ENCODE results near the gene KLHL22.
"Not testable (repeated sequence)": the region's sequence is repeated elsewhere in the genome, so short reads cannot be mapped to it uniquely, and the experiment has no call there.

Gene KLHL22

DNA sequence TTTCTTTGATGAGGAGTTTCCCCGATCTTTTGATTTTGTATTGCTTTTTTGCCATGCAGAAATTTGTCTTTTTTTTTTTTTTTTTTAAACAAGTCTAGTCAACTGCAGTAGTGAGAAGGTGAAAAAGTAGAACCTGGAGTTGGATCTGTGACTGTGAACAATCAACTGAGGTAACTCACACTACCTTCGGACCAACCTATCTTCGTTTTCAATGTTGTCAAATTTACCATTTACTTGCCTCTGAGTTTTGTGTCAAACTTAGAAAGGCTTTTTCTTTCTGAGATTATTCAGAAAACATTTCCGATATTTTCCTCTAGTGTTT, 20.5 kb downstream of the KLHL22 start:
- Histone ChIP-seq H3K4me1 (ENCODE audit: control insufficient read depth, low read length) (no peaks in the 10 kb centered on the region), H3K36me3 (ENCODE audit: control insufficient read depth, low read length) (no peaks in the 10 kb centered on the region), H3K4me2 (ENCODE audit: low read length) (no peak overlapping the region), H3K27me3 (ENCODE audit: control insufficient read depth, low read length) (no peaks in the 10 kb centered on the region), H3K79me2 (ENCODE audit: control insufficient read depth, low read length) (no peaks in the 10 kb centered on the region), H3K9me2 (replicated peaks; ENCODE audit: control insufficient read depth, low read length) (no peaks in the 10 kb centered on the region), H3K9me3 (ENCODE audit: control insufficient read depth, insufficient read depth, low read length) (no peaks in the 10 kb centered on the region), H4K20me1 (ENCODE audit: control insufficient read depth, insufficient read depth, low read depth, low read length) (no peaks in the 10 kb centered on the region), H3K4me3 (ENCODE audit: low read length) (no peak overlapping the region), H3F3A (ENCODE audit: control insufficient read depth, insufficient read depth) (no peaks in the 10 kb centered on the region), H3K27ac (ENCODE audit: low read depth, low read length) (no peak overlapping the region)
- TF ChIP-seq, protein P1, sequence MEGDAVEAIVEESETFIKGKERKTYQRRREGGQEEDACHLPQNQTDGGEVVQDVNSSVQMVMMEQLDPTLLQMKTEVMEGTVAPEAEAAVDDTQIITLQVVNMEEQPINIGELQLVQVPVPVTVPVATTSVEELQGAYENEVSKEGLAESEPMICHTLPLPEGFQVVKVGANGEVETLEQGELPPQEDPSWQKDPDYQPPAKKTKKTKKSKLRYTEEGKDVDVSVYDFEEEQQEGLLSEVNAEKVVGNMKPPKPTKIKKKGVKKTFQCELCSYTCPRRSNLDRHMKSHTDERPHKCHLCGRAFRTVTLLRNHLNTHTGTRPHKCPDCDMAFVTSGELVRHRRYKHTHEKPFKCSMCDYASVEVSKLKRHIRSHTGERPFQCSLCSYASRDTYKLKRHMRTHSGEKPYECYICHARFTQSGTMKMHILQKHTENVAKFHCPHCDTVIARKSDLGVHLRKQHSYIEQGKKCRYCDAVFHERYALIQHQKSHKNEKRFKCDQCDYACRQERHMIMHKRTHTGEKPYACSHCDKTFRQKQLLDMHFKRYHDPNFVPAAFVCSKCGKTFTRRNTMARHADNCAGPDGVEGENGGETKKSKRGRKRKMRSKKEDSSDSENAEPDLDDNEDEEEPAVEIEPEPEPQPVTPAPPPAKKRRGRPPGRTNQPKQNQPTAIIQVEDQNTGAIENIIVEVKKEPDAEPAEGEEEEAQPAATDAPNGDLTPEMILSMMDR (IDR thresholded peaks at IDR 0.05; ENCODE audit: low read depth, low read length, poor library complexity, severe bottlenecking), result no peak

DNA sequence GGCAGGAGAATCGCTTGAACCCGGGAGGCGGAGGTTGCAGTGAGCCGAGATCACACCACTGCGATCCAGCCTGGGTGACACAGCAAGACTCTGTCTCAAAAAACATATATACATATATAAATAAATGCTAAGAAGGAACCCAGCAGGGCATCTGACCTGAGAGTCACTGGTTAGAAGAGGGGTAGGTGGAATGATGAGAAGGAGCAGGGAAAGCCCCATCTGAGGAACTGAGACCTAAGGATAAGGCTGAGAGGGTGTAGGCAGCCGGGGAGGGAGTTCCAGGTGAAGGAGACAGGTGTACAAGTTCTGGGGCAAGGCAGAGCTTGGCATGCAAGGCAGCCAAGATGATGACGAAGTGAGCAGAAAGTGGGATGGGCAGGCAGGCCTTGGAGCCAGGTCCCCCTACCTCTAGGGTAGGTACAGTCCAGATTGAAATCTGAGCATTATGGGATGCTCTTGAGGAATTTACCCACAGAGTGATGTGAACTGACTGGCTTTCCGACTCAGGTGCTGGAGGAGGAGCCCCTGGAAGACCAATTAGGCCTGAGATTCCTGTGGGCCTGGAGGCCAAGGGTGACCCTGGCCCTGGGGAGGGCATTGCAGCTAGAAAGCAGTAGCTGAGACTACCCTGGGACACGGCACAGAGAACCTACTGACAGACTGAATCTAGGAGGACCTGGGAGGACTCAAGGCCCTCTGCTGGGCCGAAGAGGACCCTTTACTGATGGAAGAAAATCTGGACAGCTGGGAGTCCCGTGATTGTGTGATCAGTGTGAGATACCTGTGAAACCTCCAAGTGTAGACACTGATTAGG, 22.8 kb downstream of the KLHL22 start:
- Histone ChIP-seq H3K79me2 (ENCODE audit: control insufficient read depth, low read length) (no peaks in the 10 kb centered on the region), H3K27ac (ENCODE audit: low read depth, low read length) (no peak overlapping the region), H3K9me3 (ENCODE audit: control insufficient read depth, insufficient read depth, low read length) (no peaks in the 10 kb centered on the region), H3K4me1 (ENCODE audit: control insufficient read depth, low read length) (no peaks in the 10 kb centered on the region), H3F3A (ENCODE audit: control insufficient read depth, insufficient read depth) (no peaks in the 10 kb centered on the region), H4K20me1 (ENCODE audit: control insufficient read depth, insufficient read depth, low read depth, low read length) (no peaks in the 10 kb centered on the region), H3K4me2 (ENCODE audit: low read length) (no peak overlapping the region), H3K9me2 (replicated peaks; ENCODE audit: control insufficient read depth, low read length) (no peaks in the 10 kb centered on the region), H3K27me3 (ENCODE audit: control insufficient read depth, low read length) (no peaks in the 10 kb centered on the region), H3K4me3 (ENCODE audit: low read length) (no peak overlapping the region), H3K36me3 (ENCODE audit: control insufficient read depth, low read length) (no peaks in the 10 kb centered on the region)
- no peak for TF ChIP-seq EZH2phosphoT487 (IDR thresholded peaks at IDR 0.05; ENCODE audit: borderline replicate concordance, low read length)
- TF ChIP-seq, protein P1 (IDR thresholded peaks at IDR 0.05; ENCODE audit: low read depth, low read length, poor library complexity, severe bottlenecking), result no peak

DNA sequence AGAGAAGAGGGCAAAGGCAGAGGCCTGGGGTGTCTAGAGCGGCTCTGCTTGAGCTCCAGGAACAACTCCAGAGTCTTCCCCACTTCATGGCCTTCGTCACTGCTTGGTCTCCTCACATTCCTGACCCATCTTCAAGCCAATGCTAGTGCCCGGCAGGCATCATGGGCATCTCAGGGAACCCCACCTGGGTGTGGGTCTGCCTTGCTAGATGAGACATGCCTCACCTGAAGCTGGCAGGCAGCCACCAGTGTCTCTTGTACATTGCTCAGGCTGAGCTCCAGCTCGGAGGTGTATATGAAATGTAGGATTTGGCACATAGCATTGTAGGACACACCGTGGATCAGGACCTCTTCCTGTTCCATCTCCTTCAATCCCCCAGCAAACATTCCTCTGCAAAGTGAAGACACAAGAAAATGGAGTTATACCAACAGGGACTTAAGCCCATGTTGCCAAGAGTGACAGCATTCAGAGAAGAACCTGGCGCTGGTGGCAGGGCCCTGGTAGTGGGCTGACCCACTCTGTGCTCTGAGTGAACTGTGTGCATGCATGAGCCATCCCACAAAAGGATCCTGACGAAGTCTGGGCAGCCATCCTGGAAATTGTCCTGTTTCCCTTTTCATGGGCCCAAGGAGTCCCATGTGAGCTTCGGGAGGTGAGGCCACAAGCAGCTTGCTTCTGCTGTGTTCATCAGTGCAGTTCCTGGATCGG, 24.3 kb downstream of the KLHL22 start:
- Histone ChIP-seq H3K36me3 (ENCODE audit: control insufficient read depth, low read length) (no peaks in the 10 kb centered on the region), H3K9me2 (replicated peaks; ENCODE audit: control insufficient read depth, low read length) (no peaks in the 10 kb centered on the region), H3K27ac (ENCODE audit: low read depth, low read length) (no peak overlapping the region), H3K4me3 (ENCODE audit: low read length) (no peak overlapping the region), H3K27me3 (ENCODE audit: control insufficient read depth, low read length) (no peaks in the 10 kb centered on the region), H3K9me3 (ENCODE audit: control insufficient read depth, insufficient read depth, low read length) (no peaks in the 10 kb centered on the region), H4K20me1 (ENCODE audit: control insufficient read depth, insufficient read depth, low read depth, low read length) (no peaks in the 10 kb centered on the region), H3K4me2 (ENCODE audit: low read length) (no peak overlapping the region), H3K79me2 (ENCODE audit: control insufficient read depth, low read length) (no peaks in the 10 kb centered on the region), H3F3A (ENCODE audit: control insufficient read depth, insufficient read depth) (no peaks in the 10 kb centered on the region), H3K4me1 (ENCODE audit: control insufficient read depth, low read length) (no peaks in the 10 kb centered on the region)
- TF ChIP-seq, protein P1 (IDR thresholded peaks at IDR 0.05; ENCODE audit: low read depth, low read length, poor library complexity, severe bottlenecking), result no peak
- TF ChIP-seq EZH2phosphoT487 (IDR thresholded peaks at IDR 0.05; ENCODE audit: borderline replicate concordance, low read length), result no peak

DNA sequence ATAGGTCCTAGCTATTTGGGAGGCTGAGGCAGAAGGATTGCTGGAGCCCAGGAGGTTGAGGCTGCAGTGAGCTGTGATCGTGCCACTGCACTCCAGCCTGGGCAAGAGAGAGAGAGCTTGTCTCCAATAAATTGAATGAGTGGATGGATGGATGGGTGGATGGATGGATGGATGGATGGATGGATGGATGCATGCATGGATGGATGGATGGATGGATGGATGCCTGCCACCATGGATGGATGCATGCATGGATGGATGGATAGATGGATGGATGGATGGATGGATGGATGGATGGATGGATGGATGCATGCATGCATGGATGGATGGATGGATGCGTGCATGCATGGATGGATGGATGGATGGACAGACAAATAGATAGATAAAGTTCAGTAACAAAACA, 25.1 kb downstream of the KLHL22 start:
- not testable (repeated sequence) for H3F3A ChIP-seq (ENCODE audit: control insufficient read depth, insufficient read depth); H4K20me1 ChIP-seq (ENCODE audit: control insufficient read depth, insufficient read depth, low read depth, low read length); H3K27ac ChIP-seq (ENCODE audit: low read depth, low read length); H3K9me3 ChIP-seq (ENCODE audit: control insufficient read depth, insufficient read depth, low read length); H3K36me3 ChIP-seq (ENCODE audit: control insufficient read depth, low read length); H3K4me2 ChIP-seq (ENCODE audit: low read length); H3K79me2 ChIP-seq (ENCODE audit: control insufficient read depth, low read length); H3K9me2 ChIP-seq (replicated peaks; ENCODE audit: control insufficient read depth, low read length); H3K4me1 ChIP-seq (ENCODE audit: control insufficient read depth, low read length); H3K4me3 ChIP-seq (ENCODE audit: low read length); H3K27me3 ChIP-seq (ENCODE audit: control insufficient read depth, low read length)

Data from DOHH2 (cell line).